ENCODE measurements around the gene ANXA9.

DNA sequence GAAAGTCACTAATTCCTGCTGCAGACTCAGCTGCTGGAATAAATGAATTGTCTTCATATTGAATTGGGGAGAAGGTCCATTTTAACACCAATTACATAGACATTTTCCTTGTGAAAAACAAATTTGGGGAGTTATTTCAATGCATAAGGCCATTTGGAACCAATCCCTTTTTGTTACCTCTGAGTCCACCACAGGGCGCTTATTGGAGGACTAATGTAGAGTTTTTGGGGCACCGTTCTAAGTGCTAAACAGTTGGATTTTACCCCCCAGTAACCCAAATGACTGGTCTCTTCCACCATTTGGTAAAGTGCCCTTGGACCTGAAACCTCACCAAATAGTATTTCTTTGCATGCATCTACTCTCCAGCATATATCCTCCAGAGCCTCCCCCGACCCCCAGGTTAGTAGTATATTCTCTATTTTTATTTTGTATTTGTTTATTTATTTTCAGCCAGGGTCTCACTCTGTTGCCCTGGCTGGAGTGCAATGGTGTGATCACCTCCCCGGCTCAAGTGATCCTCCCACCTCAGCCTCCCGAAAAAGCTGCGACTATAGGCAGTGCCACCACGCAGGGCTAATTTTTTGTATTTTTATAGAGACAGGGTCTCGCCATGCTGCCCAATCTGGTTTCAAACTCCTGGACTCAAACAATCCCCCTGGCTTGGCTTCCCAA, 27.7 kb downstream of the ANXA9 start:
- TF ChIP-seq CTCF (IDR thresholded peaks at IDR 0.05) (no peak), POLR2A (IDR thresholded peaks at IDR 0.05) (no peak)
